Measurements from ENCODE around the gene SCN5A. TPM values are rescaled to one million over a fixed set of nuclear protein-coding genes. Genes with fewer than 3 reads are reported as not detected.

Gene SCN5A
- total RNA-seq, 1 experiment from 2014 or later, result not detected

DNA sequence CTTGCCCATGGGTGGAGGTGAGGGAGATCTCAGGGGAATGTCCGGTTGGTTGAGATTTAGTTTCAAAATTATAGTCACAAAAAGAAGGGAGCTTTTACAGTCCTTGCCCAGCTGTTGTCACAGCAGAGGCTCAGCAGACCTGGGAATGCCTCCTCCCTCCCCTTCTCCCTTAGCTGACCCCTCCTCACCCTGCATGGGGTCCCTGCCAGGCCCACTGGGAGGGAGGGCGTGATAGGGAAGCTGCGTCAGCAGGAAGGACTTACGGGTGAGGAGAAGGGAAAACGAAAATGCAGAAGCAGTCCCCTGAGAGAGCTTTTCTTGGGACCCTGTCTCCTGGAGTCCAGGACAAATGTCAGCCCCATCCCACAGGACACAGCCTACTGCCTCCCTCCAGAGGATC is 18.9 kb downstream of the SCN5A start:
- no peak for DNase-seq (ENCODE audit: unreplicated experiment)
- Mint-ChIP-seq H3K27ac (ENCODE audit: low read depth, unreplicated experiment) (no peak overlapping the region), H3K4me3 (ENCODE audit: unreplicated experiment) (no peak overlapping the region), H3K36me3 (ENCODE audit: insufficient read depth, unreplicated experiment) (no peaks in the 10 kb centered on the region), H3K9me3 (ENCODE audit: unreplicated experiment) (no peaks in the 10 kb centered on the region), H3K27me3 (ENCODE audit: insufficient read depth, unreplicated experiment) (peaks cover 37% of the 10 kb centered on the region), H3K4me1 (ENCODE audit: insufficient read depth, unreplicated experiment) (no peaks in the 10 kb centered on the region)
- no TSS peak for BruUV-seq (replicated peaks)
- ChIA-PET CTCF (interaction anchor here (0.6 to 1.9 kb wide), 7 partner anchors 12 to 1390 kb away, joined by 3 to 6 read pairs (median 4); no protein-coding TSS in a partner anchor), POLR2A (no interaction called here)
- TF ChIP-seq, protein P1, sequence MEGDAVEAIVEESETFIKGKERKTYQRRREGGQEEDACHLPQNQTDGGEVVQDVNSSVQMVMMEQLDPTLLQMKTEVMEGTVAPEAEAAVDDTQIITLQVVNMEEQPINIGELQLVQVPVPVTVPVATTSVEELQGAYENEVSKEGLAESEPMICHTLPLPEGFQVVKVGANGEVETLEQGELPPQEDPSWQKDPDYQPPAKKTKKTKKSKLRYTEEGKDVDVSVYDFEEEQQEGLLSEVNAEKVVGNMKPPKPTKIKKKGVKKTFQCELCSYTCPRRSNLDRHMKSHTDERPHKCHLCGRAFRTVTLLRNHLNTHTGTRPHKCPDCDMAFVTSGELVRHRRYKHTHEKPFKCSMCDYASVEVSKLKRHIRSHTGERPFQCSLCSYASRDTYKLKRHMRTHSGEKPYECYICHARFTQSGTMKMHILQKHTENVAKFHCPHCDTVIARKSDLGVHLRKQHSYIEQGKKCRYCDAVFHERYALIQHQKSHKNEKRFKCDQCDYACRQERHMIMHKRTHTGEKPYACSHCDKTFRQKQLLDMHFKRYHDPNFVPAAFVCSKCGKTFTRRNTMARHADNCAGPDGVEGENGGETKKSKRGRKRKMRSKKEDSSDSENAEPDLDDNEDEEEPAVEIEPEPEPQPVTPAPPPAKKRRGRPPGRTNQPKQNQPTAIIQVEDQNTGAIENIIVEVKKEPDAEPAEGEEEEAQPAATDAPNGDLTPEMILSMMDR (IDR thresholded peaks at IDR 0.05; ENCODE audit: unreplicated experiment), result no peak
- intact Hi-C loops (cut with micrococcal nuclease), result no loop called here

DNA sequence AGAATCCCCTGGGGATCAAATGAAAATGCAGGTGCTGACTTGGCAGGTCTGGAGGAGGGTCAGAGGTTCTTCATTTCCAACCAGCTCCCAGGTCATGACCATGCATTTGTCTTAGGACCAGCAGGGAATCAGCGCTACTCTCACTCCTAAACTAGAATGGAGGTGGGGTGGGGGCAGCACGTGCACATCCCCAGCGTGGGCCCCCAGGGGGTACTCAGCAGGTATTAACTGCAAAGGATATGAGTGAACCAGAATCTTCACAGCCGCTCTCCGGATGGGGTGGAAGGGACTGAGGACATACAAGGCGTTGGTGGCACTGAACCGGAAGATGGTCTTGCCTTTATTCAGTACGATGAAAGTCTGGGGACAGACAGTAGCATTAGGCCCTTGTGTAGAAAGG is 19.4 kb downstream of the SCN5A start:
- no peak for DNase-seq (ENCODE audit: unreplicated experiment)
- POLR2A ChIA-PET, result no interaction called here
- no peak overlapping the region for H3K27ac Mint-ChIP-seq (ENCODE audit: low read depth, unreplicated experiment)
- BruUV-seq (replicated peaks), result no TSS peak
- peaks cover 35% of the 10 kb centered on the region for H3K27me3 Mint-ChIP-seq (ENCODE audit: insufficient read depth, unreplicated experiment)
- intact Hi-C loops (cut with micrococcal nuclease), result no loop called here
- H3K36me3 Mint-ChIP-seq (ENCODE audit: insufficient read depth, unreplicated experiment), result no peaks in the 10 kb centered on the region
- TF ChIP-seq, protein P1 (IDR thresholded peaks at IDR 0.05; ENCODE audit: unreplicated experiment), result no peak
- CTCF ChIA-PET, result interaction anchor here (0.6 to 1.9 kb wide), 4 partner anchors 13 to 68 kb away, joined by 3 to 5 read pairs (median 3); no protein-coding TSS in a partner anchor
- no peaks in the 10 kb centered on the region for H3K4me1 Mint-ChIP-seq (ENCODE audit: insufficient read depth, unreplicated experiment)
- no peaks in the 10 kb centered on the region for H3K9me3 Mint-ChIP-seq (ENCODE audit: unreplicated experiment)
- H3K4me3 Mint-ChIP-seq (ENCODE audit: unreplicated experiment), result no peak overlapping the region

GRCh38 chr3:38628835-38629234 is 20.7 kb downstream of the SCN5A start:
- Mint-ChIP-seq H3K27ac (ENCODE audit: low read depth, unreplicated experiment) (no peak overlapping the region), H3K4me1 (ENCODE audit: insufficient read depth, unreplicated experiment) (no peaks in the 10 kb centered on the region), H3K4me3 (ENCODE audit: unreplicated experiment) (no peak overlapping the region), H3K36me3 (ENCODE audit: insufficient read depth, unreplicated experiment) (no peaks in the 10 kb centered on the region), H3K27me3 (ENCODE audit: insufficient read depth, unreplicated experiment) (peaks cover 28% of the 10 kb centered on the region), H3K9me3 (ENCODE audit: unreplicated experiment) (no peaks in the 10 kb centered on the region)
- intact Hi-C loops (cut with micrococcal nuclease), result no loop called here
- TF ChIP-seq, protein P1 (IDR thresholded peaks at IDR 0.05; ENCODE audit: unreplicated experiment), result no peak
- CTCF ChIA-PET, result interaction anchor here (0.6 to 1.0 kb wide), 3 partner anchors 22 to 266 kb away, joined by 3 to 5 read pairs (median 3); no protein-coding TSS in a partner anchor
- BruUV-seq (replicated peaks), result no TSS peak
- POLR2A ChIA-PET, result no interaction called here
- no peak for DNase-seq (ENCODE audit: unreplicated experiment)

DNA sequence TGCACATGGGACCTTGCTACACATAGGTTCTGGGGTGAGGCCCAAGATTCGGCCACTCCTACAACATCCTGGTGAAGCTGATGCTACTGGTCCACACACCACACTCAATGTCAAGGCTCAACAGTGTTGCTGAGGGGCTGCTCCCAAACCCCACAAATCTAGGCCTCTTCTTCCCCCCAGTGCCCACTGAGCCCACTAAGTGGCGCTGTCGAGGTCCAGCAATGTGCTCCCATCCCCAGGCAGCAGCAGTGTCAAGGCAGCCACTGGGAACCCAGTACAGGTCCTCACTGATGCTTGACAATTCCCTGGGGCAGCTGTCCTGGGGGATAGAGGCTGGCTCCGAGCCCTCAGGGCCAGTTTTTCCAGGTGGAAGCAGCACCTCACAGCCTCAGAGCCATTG is 21.5 kb downstream of the SCN5A start:
- BruUV-seq (replicated peaks), result no TSS peak
- peaks cover 19% of the 10 kb centered on the region for H3K27me3 Mint-ChIP-seq (ENCODE audit: insufficient read depth, unreplicated experiment)
- no peak overlapping the region for H3K27ac Mint-ChIP-seq (ENCODE audit: low read depth, unreplicated experiment)
- no peaks in the 10 kb centered on the region for H3K4me1 Mint-ChIP-seq (ENCODE audit: insufficient read depth, unreplicated experiment)
- CTCF ChIA-PET, result interaction anchor here (1.3 kb wide), 1 partner anchor 23 kb away, joined by 3 read pairs; no protein-coding TSS in a partner anchor
- intact Hi-C loops (cut with micrococcal nuclease), result no loop called here
- H3K9me3 Mint-ChIP-seq (ENCODE audit: unreplicated experiment), result no peaks in the 10 kb centered on the region
- H3K36me3 Mint-ChIP-seq (ENCODE audit: insufficient read depth, unreplicated experiment), result no peaks in the 10 kb centered on the region
- TF ChIP-seq, protein P1 (IDR thresholded peaks at IDR 0.05; ENCODE audit: unreplicated experiment), result peak; percentile 22
- no peak overlapping the region for H3K4me3 Mint-ChIP-seq (ENCODE audit: unreplicated experiment)
- peak; percentile 34 for DNase-seq (ENCODE audit: unreplicated experiment)
- POLR2A ChIA-PET, result no interaction called here

All from MCF 10A (cell line).